NCI-H2227 (cell line): ENCODE results near the gene CASS4.

Source experiments
- DNase-seq: peaks from one replicate; lab custom pipeline; 2025; ENCODE audit not compliant: unreplicated experiment; lab: John Stamatoyannopoulos, UW

CASS4 gene

DNA sequence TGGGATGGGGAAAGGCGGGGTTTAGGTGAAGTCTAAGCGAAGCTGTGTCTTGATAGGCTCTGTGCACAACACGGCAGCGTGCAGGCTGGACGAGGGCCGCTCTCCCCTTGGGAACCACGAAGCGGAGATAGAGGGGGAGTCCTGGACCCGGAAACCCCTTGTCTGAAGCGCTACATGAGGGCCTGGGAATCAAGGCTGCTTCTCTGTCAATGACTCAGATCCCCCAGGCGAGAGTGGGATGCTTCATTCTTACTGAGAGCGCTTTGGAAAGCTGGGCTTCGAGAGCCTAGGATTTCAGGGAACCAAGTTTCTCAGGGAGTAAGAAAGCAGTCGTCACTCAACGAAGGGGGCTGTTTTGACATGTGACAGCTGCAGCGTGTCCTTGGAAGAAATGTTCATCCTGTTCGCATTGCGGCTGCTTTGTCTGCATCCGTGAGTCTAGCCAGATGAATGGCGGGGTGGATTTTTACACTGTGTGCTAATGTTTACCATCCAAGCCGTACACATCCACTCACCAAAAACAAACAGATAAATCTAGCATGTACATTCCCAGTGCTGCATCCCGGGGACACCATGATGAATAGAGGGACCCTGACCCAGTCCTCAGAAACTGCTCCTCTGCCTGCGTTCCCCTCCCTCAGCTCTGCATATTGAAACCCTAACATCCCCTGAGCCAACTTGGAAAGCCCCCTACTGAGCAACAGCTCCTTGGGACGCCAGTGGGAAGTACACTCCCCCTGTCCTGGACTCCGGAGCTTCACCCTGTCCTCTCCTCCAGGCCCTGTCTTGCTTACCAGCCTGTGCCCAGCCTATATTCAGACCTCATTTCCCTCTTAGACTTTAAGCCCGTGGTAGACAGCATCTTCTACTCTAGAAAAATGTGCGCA is 31.8 kb downstream of the CASS4 start:
- peak; percentile 27 for DNase-seq

DNA sequence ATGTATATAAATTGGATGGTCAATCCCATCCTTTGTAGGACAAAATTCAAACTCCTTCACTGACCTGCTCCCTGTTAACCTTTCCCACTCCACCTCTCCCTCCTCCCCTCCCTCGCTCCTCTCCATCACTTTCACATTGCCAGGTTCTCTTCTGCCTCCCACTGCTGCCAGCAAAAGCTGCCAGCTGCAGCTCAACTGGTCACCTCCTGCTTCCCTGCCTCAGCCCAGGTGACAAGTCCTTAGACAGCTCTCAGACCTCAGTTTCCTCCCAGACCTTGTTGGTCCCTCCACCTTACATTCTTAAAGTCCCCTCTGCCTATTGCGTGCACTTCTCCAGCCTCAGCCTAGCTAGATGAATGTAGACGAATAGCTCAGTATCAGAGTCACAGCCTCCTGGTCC is 33.1 kb downstream of the CASS4 start:
- DNase-seq, result no peak

DNA sequence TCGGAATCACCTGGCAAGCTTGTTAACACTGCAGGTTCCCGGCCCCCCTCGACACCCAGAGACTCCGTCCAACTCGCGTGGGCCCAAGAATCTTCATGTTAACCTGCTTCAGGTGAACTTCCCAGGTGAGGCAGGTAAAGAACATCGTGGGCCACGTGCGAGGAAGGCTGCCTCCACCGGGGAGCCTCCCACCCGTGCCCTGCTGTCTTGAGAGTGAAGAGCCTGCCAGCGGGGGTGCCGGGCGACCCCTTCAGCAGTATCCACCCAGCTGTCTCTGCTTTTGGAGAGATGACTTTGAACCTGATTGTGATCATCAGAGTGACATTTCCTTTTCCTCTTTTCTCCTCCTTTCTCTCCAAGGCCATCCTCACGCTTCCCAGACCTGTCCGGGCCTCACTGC is 33.5 kb downstream of the CASS4 start:
- DNase-seq, result no peak

DNA sequence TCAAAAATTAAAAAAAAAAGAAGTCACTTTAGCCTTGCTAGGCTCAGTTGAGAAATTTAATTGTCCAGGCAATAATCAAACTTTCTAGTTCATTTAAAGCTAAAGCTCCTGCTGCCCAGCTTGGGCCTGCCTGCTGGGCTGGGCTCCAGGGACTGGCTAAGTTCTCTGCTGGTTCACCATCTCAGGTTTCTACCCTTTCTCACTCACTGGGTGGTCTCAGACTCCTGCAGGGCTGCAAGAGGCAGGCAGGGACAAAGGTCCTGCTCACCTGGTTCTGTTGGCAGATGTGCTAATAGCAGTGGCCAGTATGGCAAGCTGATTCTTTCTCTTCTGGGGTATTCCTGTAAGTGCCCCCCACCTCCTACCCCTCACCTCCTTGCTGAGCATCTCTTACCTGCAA is 35.2 kb downstream of the CASS4 start:
- no peak for DNase-seq

DNA sequence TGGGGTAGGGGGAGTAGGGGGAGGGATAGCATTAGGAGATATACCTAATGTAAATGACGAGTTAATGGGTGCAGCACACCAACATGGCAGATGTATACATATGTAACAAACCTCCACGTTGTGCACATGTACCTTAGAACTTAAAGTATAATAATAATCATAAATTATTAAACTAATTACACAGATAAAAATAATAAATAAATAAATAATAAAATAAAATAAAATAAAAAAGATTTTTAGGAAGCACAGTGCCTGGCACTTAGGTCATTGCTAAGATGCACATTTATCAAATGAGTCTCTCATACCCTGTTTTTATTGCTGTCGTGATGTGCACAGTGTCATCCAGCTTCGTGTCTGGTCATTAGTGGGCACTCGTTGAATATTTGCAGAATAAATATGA is 37.4 kb downstream of the CASS4 start:
- no peak for DNase-seq

DNA sequence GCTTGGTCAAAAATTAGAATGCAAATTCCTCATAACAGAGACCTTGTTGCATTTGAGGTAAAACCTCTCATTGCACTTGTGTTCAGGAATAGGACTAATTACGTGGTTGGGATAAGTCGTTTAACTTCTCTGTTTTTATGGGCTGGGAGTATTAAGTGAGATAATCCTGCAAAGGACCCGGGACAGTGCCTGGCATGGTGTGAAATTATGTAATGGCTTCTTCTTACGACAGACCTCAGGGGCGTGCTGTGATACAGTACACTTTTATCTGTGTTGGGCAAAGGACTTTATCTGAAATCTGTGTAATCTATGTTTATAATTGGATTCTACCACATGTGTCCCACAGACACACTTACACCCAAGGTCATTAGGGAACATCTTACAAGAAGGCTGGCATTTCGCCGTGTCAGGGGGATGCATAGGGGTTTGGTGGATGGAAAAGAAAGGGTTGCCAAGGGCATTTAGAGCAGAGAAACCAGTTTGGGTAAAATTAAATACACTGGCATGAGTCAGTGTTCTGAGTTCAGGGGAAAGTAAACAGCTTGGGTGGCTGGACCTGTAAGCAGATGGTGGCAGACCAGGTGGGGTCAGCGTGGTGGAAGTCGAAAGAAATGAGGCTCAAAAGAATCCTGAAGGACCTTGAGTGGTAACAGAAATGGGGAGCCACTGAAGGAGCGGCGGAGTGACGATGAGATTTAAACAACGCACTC is 39.2 kb downstream of the CASS4 start:
- DNase-seq, result no peak

DNA sequence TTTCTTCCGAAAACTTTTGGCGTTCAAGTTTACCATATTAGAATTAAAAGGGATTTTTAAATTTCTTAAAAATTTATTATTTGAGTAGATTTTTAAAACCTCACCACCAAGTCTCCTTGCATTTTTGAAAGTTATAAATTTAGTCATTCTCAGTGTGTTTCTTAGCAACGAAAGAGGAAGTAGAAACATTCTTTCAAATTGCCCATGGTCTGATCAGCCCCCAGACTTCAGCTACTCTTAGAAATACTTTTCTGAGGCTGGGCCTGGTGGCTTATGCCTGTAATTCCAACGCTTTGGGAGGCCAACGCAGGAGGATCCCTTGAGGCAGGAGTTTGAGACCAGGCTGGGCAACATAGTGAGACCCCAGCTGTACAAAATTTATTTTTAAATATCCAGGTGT is 41.3 kb downstream of the CASS4 start:
- DNase-seq, result no peak

DNA sequence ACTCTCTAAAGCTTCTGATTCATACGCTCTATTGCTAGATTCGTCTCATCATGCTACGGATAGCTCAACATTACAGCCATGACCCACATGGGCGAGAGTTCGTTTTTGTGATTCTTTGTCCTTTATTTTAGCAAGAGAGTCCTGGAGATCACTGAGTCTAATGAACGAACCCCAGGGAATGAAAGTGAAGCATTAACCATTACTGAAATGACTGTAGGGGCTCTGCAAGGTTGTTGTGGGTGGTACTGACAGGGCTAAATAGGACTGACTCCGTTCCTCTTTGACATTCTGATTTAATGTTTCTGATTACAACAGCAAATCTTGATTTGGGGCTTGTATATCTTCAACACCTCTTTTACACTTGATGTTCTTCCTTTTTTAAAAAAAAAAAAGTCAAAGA is 42.7 kb downstream of the CASS4 start:
- DNase-seq, result no peak

DNA sequence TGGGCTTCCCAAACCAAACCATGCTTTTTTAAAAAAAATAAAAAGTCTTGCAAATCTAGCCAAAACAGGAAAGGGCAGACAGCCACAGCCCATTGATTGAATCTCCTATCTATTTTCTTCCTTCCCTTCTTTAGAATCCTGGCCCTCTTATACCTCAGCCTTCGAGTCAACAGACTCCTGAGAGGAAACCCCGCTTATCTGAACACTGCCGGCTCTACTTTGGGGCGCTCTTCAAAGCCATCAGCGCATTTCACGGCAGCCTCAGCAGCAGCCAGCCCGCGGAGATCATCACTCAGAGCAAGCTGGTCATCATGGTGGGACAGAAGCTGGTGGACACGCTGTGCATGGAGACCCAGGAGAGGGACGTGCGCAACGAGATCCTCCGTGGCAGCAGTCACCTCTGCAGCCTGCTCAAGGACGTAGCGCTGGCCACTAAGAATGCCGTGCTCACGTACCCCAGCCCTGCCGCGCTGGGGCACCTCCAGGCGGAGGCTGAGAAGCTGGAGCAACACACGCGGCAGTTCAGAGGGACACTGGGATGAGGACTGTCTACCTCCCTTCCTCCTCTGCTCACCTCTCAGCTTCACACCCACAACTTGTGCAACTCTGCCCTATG is 46.3 kb downstream of the CASS4 start:
- peak; percentile 40 for DNase-seq

DNA sequence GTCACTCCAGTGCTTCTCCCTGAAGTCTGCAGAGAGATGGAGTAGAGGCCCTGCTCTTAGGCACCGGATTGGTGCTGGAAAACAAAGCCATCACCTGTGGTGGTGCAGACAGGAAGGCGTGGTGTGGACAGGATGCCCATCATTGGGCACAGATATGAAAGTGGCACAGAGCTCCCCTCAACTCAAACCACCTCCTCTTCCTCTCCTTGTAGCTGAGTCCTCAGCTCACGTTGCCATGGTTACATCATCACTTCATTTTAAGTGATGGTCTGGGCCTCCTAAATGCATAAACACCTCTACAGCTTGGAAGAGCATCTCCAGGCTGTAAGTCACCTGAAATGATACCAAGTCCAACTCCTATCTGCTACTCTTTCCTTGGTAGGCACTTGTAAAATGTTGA is 48.4 kb downstream of the CASS4 start:
- no peak for DNase-seq

DNA sequence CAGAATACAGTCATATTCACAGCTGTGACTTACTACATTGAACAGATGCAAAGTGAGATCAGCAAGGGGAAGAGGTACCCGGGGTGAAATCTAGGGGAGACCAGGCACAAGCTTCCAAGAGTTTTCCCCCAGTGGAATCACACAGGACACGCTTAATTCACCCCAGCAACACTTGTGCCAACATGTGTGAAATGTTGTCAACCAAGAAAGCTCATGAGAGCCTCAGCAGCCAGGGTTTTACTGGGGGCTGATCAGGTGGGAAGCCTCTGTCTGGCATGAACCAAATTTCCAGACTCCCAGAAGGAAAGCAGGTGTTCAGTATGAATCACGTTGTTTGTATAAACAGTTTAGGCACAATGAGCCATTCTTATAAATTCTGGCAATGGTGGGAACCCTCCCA is 49.5 kb downstream of the CASS4 start:
- DNase-seq, result no peak

DNA sequence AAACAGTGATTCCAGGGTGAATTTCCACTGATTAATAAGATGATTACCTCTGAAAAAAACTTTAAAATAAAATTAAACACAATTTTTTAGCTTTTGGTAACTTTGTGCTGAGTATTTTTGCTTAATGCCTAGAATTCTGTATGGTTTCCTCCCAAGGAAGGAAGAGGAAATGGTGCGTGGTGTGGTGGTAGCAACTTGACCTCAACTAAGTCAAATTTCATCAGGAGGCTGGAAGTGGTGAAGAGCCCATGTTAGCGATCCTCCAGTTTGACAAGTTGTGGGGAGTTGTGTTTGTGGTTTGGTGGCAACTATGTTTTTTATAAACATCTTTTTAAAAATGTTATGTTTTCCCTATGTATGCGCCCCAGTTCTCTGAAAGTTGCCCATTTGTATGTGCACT is 51.4 kb downstream of the CASS4 start:
- no peak for DNase-seq

DNA sequence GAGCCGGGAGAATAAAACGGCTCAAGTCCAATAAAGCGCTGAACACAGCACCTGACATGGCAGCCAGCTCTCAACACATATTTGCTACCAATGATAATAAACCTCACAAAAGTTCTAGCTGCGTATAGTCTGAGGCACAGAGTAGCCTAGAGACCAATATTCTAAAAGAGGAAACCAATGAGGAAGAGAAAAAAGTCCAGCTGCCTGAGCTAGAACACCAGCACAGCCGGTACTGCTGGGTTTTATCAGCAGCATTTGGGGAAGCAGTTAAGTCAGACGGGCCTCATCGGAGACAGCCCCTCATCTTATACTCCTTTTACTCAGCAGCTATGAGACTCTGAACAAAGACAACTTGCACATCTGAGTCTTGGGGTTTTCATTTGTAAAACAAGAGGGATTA is 53.9 kb downstream of the CASS4 start:
- no peak for DNase-seq

DNA sequence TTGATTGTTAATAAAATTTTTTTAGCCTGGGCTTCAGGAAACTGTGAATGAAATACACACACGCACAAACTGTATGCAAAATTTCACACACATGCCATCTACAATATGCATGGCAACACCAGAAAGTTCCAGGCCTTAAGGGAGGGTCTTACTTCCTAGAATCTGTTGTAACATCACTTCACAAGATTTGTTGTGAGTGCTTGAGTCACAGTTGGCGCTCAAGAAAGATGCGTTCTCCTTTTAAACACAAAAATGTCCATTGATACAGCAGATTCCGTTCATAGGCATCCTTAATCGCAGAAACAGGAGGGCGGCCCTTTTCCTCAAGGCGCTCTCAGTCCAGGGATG is 55.9 kb downstream of the CASS4 start:
- DNase-seq, result no peak

DNA sequence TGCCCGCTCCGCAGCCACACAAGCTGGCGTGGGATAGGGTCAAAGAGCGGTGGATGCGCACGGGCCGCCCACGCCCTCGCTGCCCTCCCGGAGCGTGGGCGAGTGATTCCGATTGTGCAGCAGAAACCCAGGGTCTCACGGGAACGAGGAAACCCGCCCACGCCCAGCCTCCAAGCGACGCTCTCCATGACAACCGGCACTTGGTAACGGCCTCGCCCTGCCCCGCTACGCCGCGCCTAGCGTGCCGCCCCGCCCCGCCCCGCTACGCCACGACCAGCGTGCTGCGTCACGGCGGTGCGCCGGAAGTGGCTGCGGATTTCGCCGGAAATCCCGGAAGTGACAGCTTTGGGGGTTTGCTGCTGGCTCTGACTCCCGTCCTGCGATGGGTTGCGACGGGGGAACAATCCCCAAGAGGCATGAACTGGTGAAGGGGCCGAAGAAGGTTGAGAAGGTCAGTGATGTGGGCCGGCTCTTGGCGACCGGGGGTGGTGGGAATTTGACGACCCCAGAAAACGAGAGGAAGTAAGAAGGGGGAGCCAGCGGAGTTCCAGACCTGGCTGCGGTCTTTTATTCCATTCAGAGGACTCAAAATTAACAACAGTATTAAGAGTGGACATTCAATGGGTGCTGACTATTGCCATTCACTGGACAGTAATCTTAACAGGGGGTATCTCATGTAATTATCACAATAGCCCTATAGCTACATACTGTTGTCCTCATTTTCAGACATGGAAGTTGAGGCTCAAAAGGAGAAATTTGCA is 56.4 kb downstream of the CASS4 start, which contains the start of gene RTF2:
Gene RTF2, plus strand, starts transcription at position 312 of the 761 bp plus-strand sequence. Its CDS starts 71 bp downstream, at position 383.
- peak; percentile 96 for DNase-seq

DNA sequence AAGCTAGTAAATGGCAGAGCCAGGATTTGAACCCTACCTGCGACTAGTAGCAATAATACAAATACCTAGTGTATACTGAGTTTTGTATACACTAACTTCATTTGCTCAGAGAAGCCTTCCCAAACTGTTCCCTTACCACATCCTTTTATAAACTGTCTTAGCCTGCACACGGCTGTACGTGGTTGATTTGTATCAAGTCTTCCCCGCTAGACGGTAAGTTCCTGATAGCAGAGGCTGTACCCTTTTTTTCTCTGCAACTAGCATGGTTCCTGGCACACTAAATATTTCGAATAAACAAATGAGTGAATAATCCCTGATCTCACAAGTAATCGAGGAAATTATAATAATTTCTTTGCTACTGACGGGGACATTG is 57.0 kb downstream of the CASS4 start:
- DNase-seq, result no peak

DNA sequence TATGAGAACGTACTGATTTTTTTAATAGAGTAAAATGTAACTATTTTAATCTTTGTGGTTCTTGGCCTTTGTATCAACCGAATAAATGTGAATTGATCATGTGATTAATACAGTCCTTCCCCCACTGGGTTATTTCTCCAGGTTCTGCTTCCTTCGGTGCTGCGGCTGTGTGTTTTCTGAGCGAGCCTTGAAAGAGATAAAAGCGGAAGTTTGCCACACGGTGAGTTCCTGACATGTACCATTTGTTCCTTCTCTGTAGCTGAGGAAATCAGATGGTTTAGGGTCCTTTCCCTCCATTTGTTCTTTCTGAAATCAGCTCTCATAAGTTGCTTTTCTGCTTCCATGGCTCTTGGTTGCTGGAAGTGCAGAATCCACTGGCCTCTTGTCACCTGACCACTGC is 71.9 kb downstream of the CASS4 start:
- no peak for DNase-seq

DNA sequence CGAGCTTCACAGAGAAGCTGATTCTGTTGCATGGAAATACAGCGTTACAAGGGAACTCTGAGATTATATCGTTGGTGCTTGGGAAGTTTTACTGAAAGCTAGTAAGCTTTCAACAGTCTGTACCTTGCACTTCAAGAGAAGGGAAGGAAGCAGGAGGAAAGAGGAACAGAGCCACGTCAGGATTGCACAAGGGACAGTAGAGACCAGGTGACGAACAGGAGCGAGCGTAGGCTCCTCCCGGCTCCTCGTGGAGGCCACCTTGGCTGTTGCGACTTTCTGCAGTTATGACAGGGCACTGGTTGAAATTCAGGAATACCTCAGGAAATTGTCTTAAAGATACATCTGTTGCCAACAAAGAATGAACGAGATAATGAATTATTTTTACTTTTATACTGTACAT is 75.2 kb downstream of the CASS4 start:
- no peak for DNase-seq

DNA sequence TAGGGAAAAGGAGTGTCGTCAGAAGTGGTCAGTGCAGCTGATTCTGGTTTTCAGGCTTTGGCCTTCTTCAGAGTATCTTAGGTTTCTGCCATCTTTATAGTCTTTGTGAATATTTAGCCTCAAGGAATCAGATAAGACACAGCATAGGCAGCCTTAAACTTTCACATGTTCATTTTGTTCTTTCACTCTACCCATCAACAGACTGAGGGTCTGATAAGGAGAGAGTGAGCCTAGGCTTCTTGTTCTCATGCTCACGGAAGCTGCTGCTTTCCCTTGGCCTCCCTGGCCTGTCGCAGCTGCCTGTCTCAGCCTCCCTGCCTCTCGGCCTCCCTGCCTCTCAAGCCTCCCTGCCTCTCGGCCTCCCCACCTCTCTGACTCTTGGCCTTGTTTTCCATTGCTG is 76.5 kb downstream of the CASS4 start:
- no peak for DNase-seq

DNA sequence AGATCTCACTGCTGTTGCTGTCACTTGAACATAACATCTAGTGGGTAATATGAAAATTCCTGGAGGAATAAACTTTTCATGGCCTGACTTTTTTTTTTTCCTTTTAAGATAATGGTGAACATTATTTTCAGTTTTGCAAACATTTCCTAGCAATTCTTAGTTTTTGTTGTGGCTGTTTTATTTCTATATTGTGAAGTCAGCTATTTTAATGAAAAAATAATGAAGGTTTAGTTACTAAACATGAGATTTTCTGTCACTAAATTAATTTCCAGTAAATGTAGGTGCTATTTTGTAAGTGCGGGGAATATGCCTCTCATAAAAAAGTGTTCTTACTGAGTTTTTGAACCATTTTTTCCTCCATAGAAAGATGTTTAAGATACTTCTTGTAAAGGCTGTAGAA is 89.1 kb downstream of the CASS4 start:
- DNase-seq, result no peak

DNA sequence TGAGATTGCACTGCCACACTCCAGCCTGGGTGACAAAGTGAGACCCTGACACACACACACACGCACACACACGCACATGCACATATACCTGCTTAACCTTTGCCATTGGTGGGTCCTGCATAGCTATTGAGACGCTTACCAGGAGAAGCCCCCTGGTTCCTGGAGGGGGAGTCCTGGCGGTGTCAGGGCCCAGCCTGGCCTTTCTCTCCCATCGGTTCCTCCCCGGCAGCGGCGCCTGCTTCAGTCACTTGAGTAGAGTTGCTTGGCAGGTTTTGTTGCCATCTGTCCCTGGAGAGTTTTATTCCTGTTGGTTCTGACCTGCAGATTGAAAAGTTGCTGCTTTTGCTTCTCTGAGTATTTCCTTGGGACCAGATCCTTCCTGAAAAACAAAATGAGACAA is 91.9 kb downstream of the CASS4 start:
- DNase-seq, result no peak
